CD14-positive monocyte (primary cell): ENCODE data around the gene OXLD1. TPM values are rescaled to one million over a fixed set of nuclear protein-coding genes. Genes with fewer than 3 reads are reported as not detected.

Experiments used
- DNase-seq, 3 donors: peaks; one replicate each; pipeline ENCODE4 v3.0.0-alpha.2; 2011 to 2022
- H2AFZ ChIP-seq: 2 replicates; pipeline ENCODE4 v1.6.0; 2012; ENCODE audit warnings: mild to moderate bottlenecking, low read depth, low read length, inconsistent platforms; ENCODE audit not compliant: insufficient read depth, poor library complexity, severe bottlenecking
- H3K27ac ChIP-seq, 2 donors: 1 replicate in 1 of 2; 2 replicates in 1 of 2; pipeline ENCODE4 v1.5.1; 2012 to 2013; ENCODE audit warnings: low read length in 2 of 2, control low read depth in 1 of 2, inconsistent platforms in 1 of 2, low read depth in 1 of 2, mild to moderate bottlenecking in 1 of 2
- H3K27me3 ChIP-seq, 2 donors: one replicate each; pipeline versions ENCODE4 v1.6.0 to v1.6.1; 2011 to 2013; ENCODE audit warnings: low read length in 2 of 2; ENCODE audit not compliant: control insufficient read depth in 2 of 2, insufficient read depth in 2 of 2
- H3K36me3 ChIP-seq, 2 donors: replicated peaks in 1 of 2; 1 replicate in 1 of 2; 2 replicates in 1 of 2; pipeline versions ENCODE4 v1.5.1 to v1.6.1; 2012 to 2013; ENCODE audit warnings: low read length in 2 of 2, control low read depth in 1 of 2, inconsistent platforms in 1 of 2, mild to moderate bottlenecking in 1 of 2; ENCODE audit not compliant: insufficient read depth in 2 of 2, control insufficient read depth in 1 of 2
- H3K4me1 ChIP-seq, 2 donors: 1 replicate in 1 of 2; 2 replicates in 1 of 2; pipeline versions ENCODE4 v1.5.1 to v1.6.1; 2012 to 2013; ENCODE audit warnings: low read length in 2 of 2, control low read depth in 1 of 2, inconsistent platforms in 1 of 2, mild to moderate bottlenecking in 1 of 2, moderate library complexity in 1 of 2; ENCODE audit not compliant: insufficient read depth in 2 of 2, control insufficient read depth in 1 of 2
- H3K4me2 ChIP-seq: replicated peaks from 2 replicates; pipeline ENCODE3; 2012; ENCODE audit warnings: low read length, moderate library complexity, mild to moderate bottlenecking; ENCODE audit not compliant: poor library complexity, severe bottlenecking; ENCODE audit errors: extremely low read depth
- H3K4me3 ChIP-seq, 3 experiments: fragments of 200-600 bp in 1 of 3; sonication (generic) in 1 of 3; replicated peaks in 1 of 3; 1 replicate in 2 of 3; 2 replicates in 1 of 3; pipeline ENCODE4 v1.5.1; 2011 to 2013; ENCODE audit warnings: low read length in 3 of 3, mild to moderate bottlenecking in 3 of 3, control low read depth in 2 of 3, low read depth in 2 of 3, inconsistent platforms in 1 of 3, moderate library complexity in 1 of 3
- H3K79me2 ChIP-seq: 2 replicates; pipeline ENCODE4 v1.6.0; 2012; ENCODE audit warnings: mild to moderate bottlenecking, control low read depth, inconsistent platforms, low read length, moderate library complexity; ENCODE audit not compliant: insufficient read depth
- H3K9ac ChIP-seq: 2 replicates; pipeline ENCODE4 v1.6.0; 2017; ENCODE audit warnings: low read length, mild to moderate bottlenecking; ENCODE audit not compliant: insufficient read depth, poor library complexity, severe bottlenecking
- H3K9me3 ChIP-seq, 2 donors: replicated peaks in 1 of 2; 1 replicate in 1 of 2; 2 replicates in 1 of 2; pipeline versions ENCODE4 v1.5.1 to v1.6.1; 2012 to 2013; ENCODE audit warnings: low read length in 2 of 2, control low read depth in 1 of 2; ENCODE audit not compliant: control insufficient read depth in 1 of 2, insufficient read depth in 1 of 2
- H4K20me1 ChIP-seq: 2 replicates; pipeline ENCODE4 v1.6.0; 2012; ENCODE audit warnings: mild to moderate bottlenecking, low read length, control low read depth, moderate library complexity; ENCODE audit not compliant: insufficient read depth
- H3K27ac Mint-ChIP-seq, 7 donors: one replicate each; pipeline ENCODE4 v1.8.0; 2020; ENCODE audit warnings: mild to moderate bottlenecking in 7 of 7, mixed read lengths in 7 of 7, moderate library complexity in 6 of 7, inconsistent platforms in 2 of 7
- H3K27me3 Mint-ChIP-seq, 3 donors: one replicate each; pipeline ENCODE4 v1.8.0; 2021 to 2022; ENCODE audit warnings: low read depth in 3 of 3, mild to moderate bottlenecking in 3 of 3, mixed read lengths in 3 of 3, moderate library complexity in 3 of 3, inconsistent platforms in 1 of 3
- H3K36me3 Mint-ChIP-seq, 2 donors: one replicate each; pipeline ENCODE4 v1.8.0; 2020; ENCODE audit warnings: mixed read lengths in 2 of 2, inconsistent platforms in 1 of 2, mild to moderate bottlenecking in 1 of 2
- H3K4me1 Mint-ChIP-seq: one replicate; pipeline ENCODE4 v1.8.0; 2020; ENCODE audit warnings: mild to moderate bottlenecking, mixed read lengths
- H3K4me3 Mint-ChIP-seq, 2 donors: one replicate each; pipeline ENCODE4 v1.8.0; 2020; ENCODE audit warnings: mild to moderate bottlenecking in 2 of 2, mixed read lengths in 2 of 2, moderate library complexity in 1 of 2
- H3K9me3 Mint-ChIP-seq, 7 donors: one replicate each; pipeline ENCODE4 v1.8.0; 2020 to 2022; ENCODE audit warnings: mixed read lengths in 7 of 7, mild to moderate bottlenecking in 6 of 7, moderate library complexity in 6 of 7, inconsistent platforms in 2 of 7
- WGBS: methylation state at CpG from one replicate; pipeline ENCODE4 v1.1.5; 2013; ENCODE audit warnings: missing lambda C conversion rate; ENCODE audit not compliant: insufficient coverage; 5-methylcytosine and 5-hydroxymethylcytosine counted together
- intact Hi-C, 2 donors: fragments of 100-400 bp; cut with micrococcal nuclease; formaldehyde crosslinking; loops; one replicate each; pipeline versions ENCODE4 v1.15.0 to v1.15.1; 2023
- polyA plus RNA-seq, 3 donors: library from polyadenylated mRNA; depleted of rRNA in 1 of 3; unstranded in 2 of 3; stranded (reverse) in 1 of 3; fragments of 300-500 nt in 2 of 3; fragments of >200 nt in 1 of 3; fragmentation: Illumina TruSeq in 2 of 3; gene quantifications; 1 replicate in 2 of 3; 2 replicates in 1 of 3; pipeline ENCODE4 v1.2.3, GENCODE V29; 2012 to 2021
- TF ChIP-seq, protein P1 (sequence below): fragments of 200-600 bp; IDR thresholded peaks from one replicate; pipeline ENCODE4 v1.8.0; 2022; ENCODE audit warnings: antibody characterized with exemption, mild to moderate bottlenecking

Gene OXLD1
- polyA plus RNA-seq, 3 donors = 46.0 to 61.1 (median 51.8) TPM

DNA sequence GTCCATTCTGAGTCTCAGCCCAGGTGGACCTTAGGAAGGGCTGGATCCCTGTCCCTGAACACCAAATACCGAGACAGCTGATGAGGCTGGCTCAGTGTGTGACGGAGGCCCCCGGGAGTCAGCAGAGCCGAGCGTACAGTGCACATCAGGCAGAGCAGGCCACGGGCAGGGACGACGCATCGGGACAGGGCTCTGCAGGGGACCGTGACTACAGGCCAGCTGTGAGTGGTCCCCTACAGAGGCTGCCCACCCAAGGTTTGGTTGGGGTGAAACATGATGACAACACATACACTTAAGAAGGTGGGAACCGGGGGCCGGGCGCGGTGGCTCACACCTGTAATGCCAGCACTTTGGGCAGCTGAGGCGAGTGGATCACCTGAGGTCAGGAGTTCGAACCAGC is 6.5 kb upstream of the OXLD1 start:
- peaks cover 0 to 3% (median 0%) of the 10 kb centered on the region in 7 donors for H3K9me3 Mint-ChIP-seq
- no peak overlapping the region for H3K27ac ChIP-seq
- H3K36me3 ChIP-seq = peaks cover 43 to 69% of the 10 kb centered on the region in 2 donors
- peaks cover 2 to 6% of the 10 kb centered on the region in 2 donors for H3K4me1 ChIP-seq
- peaks cover 5% of the 10 kb centered on the region for H4K20me1 ChIP-seq
- peaks cover 4% of the 10 kb centered on the region for H3K4me1 Mint-ChIP-seq
- no peaks in the 10 kb centered on the region for H3K27me3 ChIP-seq
- H3K9me3 ChIP-seq = no peaks in the 10 kb centered on the region
- DNase-seq = no peak
- H3K4me2 ChIP-seq = no peak overlapping the region
- H3K36me3 Mint-ChIP-seq = peaks cover 42 to 73% of the 10 kb centered on the region in 2 donors
- no peak overlapping the region for H3K9ac ChIP-seq
- H3K4me3 Mint-ChIP-seq = no peak overlapping the region
- H3K27me3 Mint-ChIP-seq = no peaks in the 10 kb centered on the region
- H3K4me3 ChIP-seq = no peak overlapping the region
- no peak overlapping the region for H2AFZ ChIP-seq
- H3K79me2 ChIP-seq = peaks cover 22% of the 10 kb centered on the region
- H3K27ac Mint-ChIP-seq = no peak overlapping the region
- intact Hi-C loops = no loop called here
- TF ChIP-seq, protein P1, sequence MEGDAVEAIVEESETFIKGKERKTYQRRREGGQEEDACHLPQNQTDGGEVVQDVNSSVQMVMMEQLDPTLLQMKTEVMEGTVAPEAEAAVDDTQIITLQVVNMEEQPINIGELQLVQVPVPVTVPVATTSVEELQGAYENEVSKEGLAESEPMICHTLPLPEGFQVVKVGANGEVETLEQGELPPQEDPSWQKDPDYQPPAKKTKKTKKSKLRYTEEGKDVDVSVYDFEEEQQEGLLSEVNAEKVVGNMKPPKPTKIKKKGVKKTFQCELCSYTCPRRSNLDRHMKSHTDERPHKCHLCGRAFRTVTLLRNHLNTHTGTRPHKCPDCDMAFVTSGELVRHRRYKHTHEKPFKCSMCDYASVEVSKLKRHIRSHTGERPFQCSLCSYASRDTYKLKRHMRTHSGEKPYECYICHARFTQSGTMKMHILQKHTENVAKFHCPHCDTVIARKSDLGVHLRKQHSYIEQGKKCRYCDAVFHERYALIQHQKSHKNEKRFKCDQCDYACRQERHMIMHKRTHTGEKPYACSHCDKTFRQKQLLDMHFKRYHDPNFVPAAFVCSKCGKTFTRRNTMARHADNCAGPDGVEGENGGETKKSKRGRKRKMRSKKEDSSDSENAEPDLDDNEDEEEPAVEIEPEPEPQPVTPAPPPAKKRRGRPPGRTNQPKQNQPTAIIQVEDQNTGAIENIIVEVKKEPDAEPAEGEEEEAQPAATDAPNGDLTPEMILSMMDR = no peak
- 85% methylated on average over 8 of the region's 16 CpGs for WGBS

DNA sequence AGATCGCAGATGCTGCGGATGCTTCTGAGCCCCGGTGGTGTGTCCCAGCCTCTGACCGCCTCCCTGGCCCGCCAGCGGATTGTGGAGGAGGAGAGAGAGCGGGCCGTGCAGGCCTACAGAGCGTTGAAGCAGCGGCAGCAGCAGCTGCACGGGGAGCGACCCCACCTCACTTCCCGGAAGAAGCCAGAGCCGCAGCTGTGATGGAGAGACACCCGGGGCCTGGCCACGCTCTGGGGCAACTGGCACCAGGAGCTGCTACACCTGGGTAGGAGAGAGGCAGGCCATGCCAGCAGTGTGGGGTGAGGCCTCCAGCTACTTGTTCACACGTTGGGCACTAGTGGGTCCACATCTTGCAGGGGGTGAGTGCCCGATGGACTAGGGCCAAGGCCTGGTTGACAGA is 6.1 kb upstream of the OXLD1 start:
- Histone ChIP-seq H4K20me1 (peaks cover 5% of the 10 kb centered on the region), H3K9me3 (no peaks in the 10 kb centered on the region), H3K4me2 (no peak overlapping the region), H3K36me3 (peaks cover 43 to 69% of the 10 kb centered on the region in 2 donors), H3K4me1 (peaks cover 7 to 11% of the 10 kb centered on the region in 2 donors), H3K9ac (no peak overlapping the region), H3K79me2 (peaks cover 27% of the 10 kb centered on the region), H3K4me3 (no peak overlapping the region), H3K27me3 (no peaks in the 10 kb centered on the region), H3K27ac (no peak overlapping the region), H2AFZ (no peak overlapping the region)
- H3K4me3 Mint-ChIP-seq = no peak overlapping the region
- DNase-seq = no peak
- TF ChIP-seq, protein P1 = no peak
- H3K27ac Mint-ChIP-seq = peak overlapping the region in 1 of 7 donors; percentile 64
- H3K36me3 Mint-ChIP-seq = peaks cover 46 to 77% of the 10 kb centered on the region in 2 donors
- peaks cover 0 to 2% (median 0%) of the 10 kb centered on the region in 3 donors for H3K27me3 Mint-ChIP-seq
- WGBS = 98% methylated on average over 14 of the region's 18 CpGs
- intact Hi-C loops = no loop called here
- H3K4me1 Mint-ChIP-seq = peaks cover 9% of the 10 kb centered on the region
- H3K9me3 Mint-ChIP-seq = peaks cover 0 to 3% (median 0%) of the 10 kb centered on the region in 7 donors
